ENCODE measurements around the gene ANG.
"Not testable (repeated sequence)": the region's sequence is repeated elsewhere in the genome, so short reads cannot be mapped to it uniquely, and the experiment has no call there.

The ANG gene

GRCh38 chr14:20688167-20688839, at the start of gene ANG:
Gene ANG, plus strand, starts transcription at chr14:20688764. Its CDS starts 4,801 bp downstream, at chr14:20693565.
- DNase-seq: no peak

- no peak for DNase-seq
Measured at GRCh38 chr14:20641591-20641990, 47.0 kb upstream of the ANG start, which contains the start of gene OR6S1. Gene OR6S1, minus strand, starts transcription at chr14:20641691. Its CDS starts 0 bp downstream, at chr14:20641691.

GRCh38 chr14:20642182-20642581, 46.4 kb upstream of the ANG start:
- no peak for DNase-seq

GRCh38 chr14:20642755-20643154, 45.8 kb upstream of the ANG start:
- DNase-seq: not testable (repeated sequence)

GRCh38 chr14:20644520-20644919, 44.0 kb upstream of the ANG start:
- DNase-seq: no peak

DNA sequence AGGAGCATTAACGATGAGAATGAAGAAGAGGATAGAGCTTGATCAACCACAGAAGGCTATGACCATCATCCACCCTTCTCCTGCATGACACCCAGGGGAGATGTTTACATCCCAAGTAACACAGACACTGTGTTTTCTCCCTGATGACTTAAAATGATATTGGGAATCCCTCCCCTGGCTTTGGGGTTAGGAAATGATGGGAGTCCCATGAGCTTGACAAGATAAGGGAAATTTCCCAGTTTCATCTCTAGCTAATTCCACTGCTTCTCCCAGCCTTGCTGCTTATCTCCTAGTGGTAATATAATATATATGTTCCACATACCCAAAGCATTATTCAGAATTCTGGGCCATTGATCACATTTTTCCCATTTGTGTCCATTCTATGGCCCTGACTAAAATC, 43.1 kb upstream of the ANG start:
- no peak for DNase-seq

DNA sequence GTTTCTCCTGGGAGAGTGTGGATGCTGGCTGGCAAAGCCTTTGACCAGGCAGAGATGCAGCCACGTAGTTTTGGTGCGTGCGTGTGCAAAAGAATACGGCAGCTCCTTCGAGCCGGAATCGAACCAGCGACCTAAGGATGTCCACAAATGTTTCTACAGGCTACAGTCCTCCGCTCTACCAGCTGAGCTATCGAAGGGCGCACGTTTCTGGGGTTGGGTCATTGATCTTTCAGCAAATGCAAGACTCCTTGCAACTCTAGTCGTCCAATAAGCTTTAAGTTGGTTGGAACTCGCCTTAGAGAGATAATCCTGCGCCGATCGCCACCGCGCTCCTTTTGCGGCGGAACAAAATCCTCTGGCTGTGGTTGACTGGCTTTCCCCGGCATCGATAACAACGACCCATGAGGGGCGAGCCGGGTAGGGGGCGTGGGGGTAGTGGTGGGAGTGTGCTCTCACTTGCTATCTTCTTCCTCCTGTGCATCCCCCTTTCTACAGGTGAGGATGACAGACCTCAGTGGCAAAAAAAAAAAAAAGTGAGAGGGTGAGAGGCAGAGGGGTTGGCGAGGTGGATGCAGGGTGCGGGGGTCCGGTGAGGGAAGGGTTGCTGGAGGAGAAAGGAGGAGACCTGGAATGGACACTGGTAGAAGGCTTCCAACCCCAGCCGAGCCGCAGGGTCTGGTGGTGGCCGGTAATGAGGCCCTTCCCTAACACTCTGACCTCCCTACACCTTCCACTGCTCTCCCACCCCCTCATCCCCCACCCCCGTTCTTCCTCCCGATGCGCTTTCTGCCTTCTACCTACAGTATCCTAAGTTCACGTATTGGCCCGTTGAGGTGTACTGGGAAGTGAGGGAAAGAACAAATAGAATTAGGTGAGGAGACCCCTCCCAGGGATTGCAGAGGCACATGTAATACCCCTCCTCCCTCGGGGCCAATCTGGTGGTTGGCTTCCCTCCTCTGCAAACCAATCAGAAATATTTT, 35.3 kb upstream of the ANG start:
- peak; percentile 29 for DNase-seq

- no peak for DNase-seq
Measured at GRCh38 chr14:20655851-20656250, 32.7 kb upstream of the ANG start.

DNA sequence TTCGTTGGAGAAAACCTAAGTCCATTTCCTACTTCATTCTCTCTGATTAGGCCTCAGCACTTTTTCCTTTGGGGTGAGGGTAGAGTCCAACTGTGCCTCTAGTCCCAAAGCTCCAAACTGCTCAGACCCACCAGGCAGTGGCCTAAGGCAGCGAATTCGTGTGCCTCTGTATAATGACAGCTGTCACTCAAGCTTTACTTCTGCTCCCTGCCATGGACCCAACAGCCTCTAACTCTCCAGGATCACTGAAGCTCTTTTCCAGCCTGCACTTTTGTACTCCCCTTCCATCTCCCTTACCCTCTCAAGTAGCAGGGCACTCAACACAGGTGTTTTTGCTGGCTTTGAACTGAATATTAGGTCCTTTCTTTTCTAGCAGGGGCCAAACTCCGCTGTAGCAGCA, 32.3 kb upstream of the ANG start:
- DNase-seq: no peak

- no peak for DNase-seq
Measured at GRCh38 chr14:20657216-20658211, 31.1 kb upstream of the ANG start.

GRCh38 chr14:20658246-20658645, 30.3 kb upstream of the ANG start:
- DNase-seq: no peak

- no peak for DNase-seq
Measured at GRCh38 chr14:20659336-20659735, 29.2 kb upstream of the ANG start.

DNA sequence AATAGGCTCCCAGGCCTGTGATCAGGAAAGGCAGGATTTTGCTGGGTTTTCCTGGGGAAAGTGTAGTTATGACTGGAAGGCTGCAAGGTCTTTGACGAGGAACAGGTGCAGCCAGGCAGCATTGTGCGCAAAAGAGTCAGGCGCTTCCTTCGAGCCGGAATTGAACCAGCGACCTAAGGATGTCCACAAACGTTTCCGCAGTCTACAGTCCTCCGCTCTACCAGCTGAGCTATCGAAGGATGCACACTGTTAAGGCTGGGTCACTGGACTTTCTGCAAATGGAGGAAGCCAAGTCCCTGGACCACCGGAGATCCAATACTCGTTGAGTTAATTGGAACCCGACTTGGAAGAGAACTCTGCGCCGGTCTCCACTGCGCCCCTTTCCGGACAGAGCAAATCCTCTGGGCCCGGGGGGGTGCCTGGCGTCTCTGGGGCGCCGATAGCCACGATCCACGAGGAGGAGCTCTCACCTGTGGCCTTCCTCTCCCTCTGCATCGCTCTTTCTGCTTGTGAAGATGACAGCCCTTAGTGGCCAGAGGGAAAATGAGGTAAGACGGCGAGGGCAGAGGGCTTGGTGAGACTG, 28.7 kb upstream of the ANG start:
- DNase-seq: no peak

DNA sequence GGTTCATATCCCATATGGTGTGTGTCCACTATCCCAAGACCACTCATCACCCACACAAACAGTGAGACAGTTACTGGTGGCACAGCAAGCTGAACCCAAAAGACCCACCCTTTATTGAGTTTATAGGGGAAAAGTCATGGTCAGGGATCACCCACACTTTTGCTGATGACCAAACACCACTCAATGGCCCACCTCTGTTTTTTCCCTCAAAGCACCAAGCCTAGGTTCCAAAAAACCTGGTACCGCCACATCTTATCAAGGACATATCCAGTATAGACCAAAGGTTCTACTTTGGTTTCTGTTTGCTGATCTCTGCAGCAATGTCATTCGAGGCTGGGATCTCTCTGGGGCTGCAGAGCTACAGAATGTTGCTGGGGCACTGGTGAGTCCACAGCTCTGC, 27.4 kb upstream of the ANG start:
- DNase-seq: no peak

DNA sequence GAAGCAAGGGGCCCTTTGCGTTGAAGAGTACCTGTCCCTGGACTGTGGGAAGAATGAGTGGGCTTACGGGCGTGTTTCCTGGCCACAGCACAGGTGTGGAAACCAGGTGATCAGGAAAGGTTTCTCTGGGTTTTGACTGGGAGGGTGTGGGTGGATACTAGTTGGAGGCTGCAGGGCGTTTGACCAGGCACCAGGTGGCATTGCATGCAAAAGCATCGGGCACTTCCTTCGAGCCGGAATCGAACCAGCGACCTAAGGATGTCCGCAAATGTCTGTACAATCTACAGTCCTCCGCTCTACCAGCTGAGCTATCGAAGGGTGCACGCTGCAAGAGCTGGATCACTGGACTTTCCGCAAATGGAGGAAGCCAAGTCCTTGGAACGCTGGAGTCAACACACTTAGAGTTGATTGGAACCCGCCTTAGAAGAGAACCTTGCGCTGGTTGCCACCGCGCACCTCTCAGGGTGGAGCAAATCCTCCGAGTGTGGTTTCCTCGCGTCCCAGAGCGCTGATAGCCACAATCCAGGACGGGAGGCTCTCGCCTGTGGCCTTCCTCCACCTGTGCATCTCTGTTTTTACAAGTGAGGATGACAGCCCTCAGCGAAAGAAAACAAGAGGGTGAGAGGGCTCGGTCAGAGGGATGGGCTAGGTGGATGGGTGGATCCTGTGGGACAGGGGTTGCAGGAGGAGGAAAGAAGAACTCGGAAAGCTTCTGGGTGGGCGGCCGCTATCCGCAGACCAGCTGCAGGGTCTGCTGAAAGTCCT, 25.4 kb upstream of the ANG start:
- peak; percentile 69 for DNase-seq

DNA sequence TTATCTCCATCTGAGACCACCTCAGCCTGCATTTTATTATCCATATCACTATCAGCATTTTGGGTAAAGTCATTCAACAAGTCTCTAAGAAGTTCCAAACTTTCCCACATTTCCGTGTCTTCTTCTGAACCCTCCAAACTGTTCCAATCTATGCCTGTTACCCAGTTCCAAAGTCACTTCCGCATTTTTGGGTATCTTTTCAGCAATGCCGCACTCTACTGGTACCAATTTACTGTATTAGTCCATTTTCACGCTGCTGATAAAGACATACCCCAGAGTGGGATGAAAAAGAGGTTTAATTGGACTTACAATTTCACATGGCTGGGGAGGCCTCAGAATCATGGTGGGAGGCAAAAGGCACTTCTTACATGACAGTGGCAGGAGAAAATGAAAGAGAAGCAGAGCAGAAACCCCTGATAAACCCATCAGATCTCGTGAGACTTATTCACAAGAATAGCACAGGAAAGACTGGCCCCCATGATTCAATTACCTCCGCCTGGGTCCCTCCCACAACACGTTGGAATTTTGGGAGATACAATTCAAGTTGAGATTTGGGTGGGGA, 22.1 kb upstream of the ANG start:
- DNase-seq: not testable (repeated sequence)

DNA sequence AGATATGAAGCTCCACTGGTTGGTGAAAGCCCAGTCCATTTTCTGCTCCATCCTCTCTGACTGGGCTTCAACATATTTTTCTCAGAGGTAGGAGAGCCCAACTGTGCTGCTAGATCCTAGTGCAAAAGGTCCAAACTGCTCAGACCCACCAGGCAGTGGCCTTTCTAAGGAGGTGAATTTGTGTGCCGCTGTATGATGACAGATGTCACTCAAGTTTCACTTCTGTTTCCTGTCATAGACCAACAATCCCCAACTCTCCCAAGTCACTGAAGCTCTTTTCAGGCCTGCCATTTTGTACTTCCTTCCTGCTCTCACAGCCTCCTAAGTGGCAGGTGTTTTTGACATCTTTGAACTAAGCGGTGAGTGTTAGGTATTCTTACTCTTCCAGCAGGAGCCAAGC, 20.6 kb upstream of the ANG start:
- DNase-seq: no peak

GRCh38 chr14:20668969-20669368, 19.6 kb upstream of the ANG start:
- DNase-seq: no peak

GRCh38 chr14:20671597-20672283, 16.8 kb upstream of the ANG start:
- no peak for DNase-seq

DNA sequence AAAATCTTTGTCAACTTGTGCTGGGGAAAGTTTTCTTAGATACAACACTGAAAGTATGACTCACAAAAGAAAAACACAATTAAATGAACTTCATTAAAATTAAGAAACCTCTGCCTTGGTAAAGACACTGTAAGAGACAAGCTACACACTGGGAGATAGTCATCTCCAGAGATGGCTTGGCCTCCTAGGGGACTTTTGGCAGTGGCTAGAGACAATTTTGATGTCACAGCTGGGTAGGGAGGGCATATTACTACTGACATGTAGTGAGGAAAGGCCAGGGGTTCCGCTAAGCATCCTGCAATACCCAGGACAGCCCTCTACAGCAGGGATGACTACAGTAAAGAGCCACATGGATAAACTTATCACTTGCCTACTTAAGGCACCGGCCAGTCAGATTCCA, 12.9 kb upstream of the ANG start:
- no peak for DNase-seq

DNA sequence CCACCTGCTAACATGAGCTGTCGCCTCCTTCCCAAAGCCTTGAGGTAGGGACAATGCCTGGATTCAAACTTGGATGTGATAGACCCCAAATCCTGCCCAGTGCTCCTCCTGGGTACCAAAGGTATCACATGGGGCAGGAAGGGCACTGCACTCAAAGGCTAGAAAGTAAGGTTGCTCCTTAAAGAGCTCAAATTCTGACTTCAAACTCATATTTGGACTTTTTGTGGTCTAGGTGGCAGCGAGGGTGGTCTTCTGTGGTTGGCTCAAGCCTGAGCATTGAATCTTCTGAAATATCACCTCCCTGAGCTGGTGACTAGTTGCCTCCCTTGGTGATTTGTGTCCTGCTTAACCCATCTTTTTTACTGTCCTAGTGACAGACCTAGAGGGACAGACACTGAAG, 12.5 kb upstream of the ANG start:
- DNase-seq: no peak
